Ovary (tissue), 3 donors: Measurements from ENCODE around the gene MTMR12.

Source experiments
- CTCF ChIP-seq, 3 donors: fragments of 450-650 bp in 2 of 3; fragments of 200-600 bp in 1 of 3; IDR thresholded peaks; one replicate each; pipeline versions ENCODE4 v1.5.1 to v1.8.0; 2016 to 2022; ENCODE audit warnings: antibody characterized with exemption in 3 of 3, mild to moderate bottlenecking in 1 of 3
- POLR2A ChIP-seq: fragments of 450-650 bp; IDR thresholded peaks from one replicate; pipeline ENCODE4 v1.6.1; 2017; ENCODE audit warnings: antibody characterized with exemption, mild to moderate bottlenecking, moderate library complexity
- donor health status: DM: no; HTN: no; CAD: no.

GRCh38 chr5:32278406-32278805, 34.3 kb downstream of the MTMR12 start:
- no peak for TF ChIP-seq CTCF (IDR thresholded peaks at IDR 0.05)
- TF ChIP-seq POLR2A = no peak
